NCI-H345 (cell line): ENCODE measurements around the gene PCK2.
"Not testable (repeated sequence)": the region's sequence is repeated elsewhere in the genome, so short reads cannot be mapped to it uniquely, and the experiment has no call there.

Experiments
- DNase-seq: peaks from one replicate; lab custom pipeline; 2025; lab: John Stamatoyannopoulos, UW

PCK2 gene

GRCh38 chr14:24093901-24094840, at the start of gene PCK2:
PCK2 (plus strand) TSS chr14:24094311; CDS start chr14:24094406, 95 bp downstream.
- DNase-seq = peak; percentile 93

- not testable (repeated sequence) for DNase-seq
These were observed 45.1 kb upstream of the PCK2 start for GRCh38 chr14:24049002-24049401.

GRCh38 chr14:24050753-24051152, 43.4 kb upstream of the PCK2 start:
- not testable (repeated sequence) for DNase-seq

- DNase-seq = no peak
These were observed 42.8 kb upstream of the PCK2 start for GRCh38 chr14:24051176-24051788.

GRCh38 chr14:24051789-24052655, 42.1 kb upstream of the PCK2 start, which contains the start of gene CARMIL3:
CARMIL3 (plus strand) TSS chr14:24052009; CDS start chr14:24052154, 145 bp downstream.
- DNase-seq = peak; percentile 80

GRCh38 chr14:24052656-24053547, 41.2 kb upstream of the PCK2 start:
- no peak for DNase-seq

GRCh38 chr14:24053548-24054323, 40.4 kb upstream of the PCK2 start:
- no peak for DNase-seq

GRCh38 chr14:24054324-24054641, 39.8 kb upstream of the PCK2 start:
- DNase-seq = no peak

- DNase-seq = no peak
These were observed 39.5 kb upstream of the PCK2 start for GRCh38 chr14:24054646-24055045.

- DNase-seq = no peak
These were observed 37.9 kb upstream of the PCK2 start for GRCh38 chr14:24055971-24056799.

GRCh38 chr14:24056800-24057184, 37.3 kb upstream of the PCK2 start:
- no peak for DNase-seq

GRCh38 chr14:24057271-24057670, 36.8 kb upstream of the PCK2 start:
- DNase-seq = no peak

- DNase-seq = no peak
These were observed 36.2 kb upstream of the PCK2 start for GRCh38 chr14:24057867-24058259.

- DNase-seq = peak; percentile 73
These were observed 35.7 kb upstream of the PCK2 start for GRCh38 chr14:24058260-24058950.

- DNase-seq = no peak
These were observed 35.1 kb upstream of the PCK2 start for GRCh38 chr14:24058951-24059475.

- no peak for DNase-seq
These were observed 34.2 kb upstream of the PCK2 start for GRCh38 chr14:24059841-24060388.

- no peak for DNase-seq
These were observed 33.7 kb upstream of the PCK2 start for GRCh38 chr14:24060443-24060842.
